Memory B cell (primary cell): Measurements from ENCODE around the gene JAM2.

Experiments
- ATAC-seq: fragments of 150-1000 bp; cut with Tn5 transposase; 2 replicates; pipeline ENCODE4 v1.10.0; 2021; ENCODE audit warnings: low read depth, mild to moderate bottlenecking, moderate library complexity
- DNase-seq, 2 donors: peaks; one replicate each; pipeline ENCODE4 v3.0.0; 2022; ENCODE audit warnings: low spot score in 2 of 2
- H3K27ac Mint-ChIP-seq: one replicate; pipeline ENCODE4 v1.8.0; 2022; ENCODE audit warnings: mild to moderate bottlenecking, moderate library complexity, mixed read lengths
- H3K27me3 Mint-ChIP-seq: one replicate; pipeline ENCODE4 v1.8.0; 2022; ENCODE audit warnings: mixed read lengths
- H3K36me3 Mint-ChIP-seq: one replicate; pipeline ENCODE4 v1.8.0; 2022; ENCODE audit warnings: mild to moderate bottlenecking, mixed read lengths
- H3K4me1 Mint-ChIP-seq: one replicate; pipeline ENCODE4 v1.8.0; 2022; ENCODE audit warnings: mixed read lengths
- H3K4me3 Mint-ChIP-seq: one replicate; pipeline ENCODE4 v1.8.0; 2022; ENCODE audit warnings: mild to moderate bottlenecking, moderate library complexity, mixed read lengths
- H3K9me3 Mint-ChIP-seq: one replicate; pipeline ENCODE4 v1.8.0; 2022; ENCODE audit warnings: mixed read lengths

The JAM2 gene

GRCh38 chr21:25756190-25756932, 117.3 kb downstream of the JAM2 start:
- Mint-ChIP-seq H3K4me3 (no peak overlapping the region), H3K27ac (peak overlapping the region; percentile 72), H3K4me1 (peaks cover 9% of the 10 kb centered on the region), H3K36me3 (peaks cover 53% of the 10 kb centered on the region), H3K27me3 (no peaks in the 10 kb centered on the region), H3K9me3 (no peaks in the 10 kb centered on the region)
- no peak for DNase-seq
- no peak for ATAC-seq

- Mint-ChIP-seq H3K4me3 (no peak overlapping the region), H3K36me3 (peaks cover 49% of the 10 kb centered on the region), H3K4me1 (peaks cover 9% of the 10 kb centered on the region), H3K27me3 (no peaks in the 10 kb centered on the region), H3K27ac (no peak overlapping the region), H3K9me3 (no peaks in the 10 kb centered on the region)
- ATAC-seq (no peak), DNase-seq (no peak)
These were observed 118.5 kb downstream of the JAM2 start for GRCh38 chr21:25757531-25757930.

GRCh38 chr21:25759573-25759972, 120.5 kb downstream of the JAM2 start:
- no peak for ATAC-seq
- H3K4me1 Mint-ChIP-seq: peaks cover 9% of the 10 kb centered on the region
- no peak overlapping the region for H3K4me3 Mint-ChIP-seq
- peak overlapping the region; percentile 24 for H3K27ac Mint-ChIP-seq
- no peak for DNase-seq
- H3K27me3 Mint-ChIP-seq: no peaks in the 10 kb centered on the region
- H3K36me3 Mint-ChIP-seq: peaks cover 42% of the 10 kb centered on the region
- no peaks in the 10 kb centered on the region for H3K9me3 Mint-ChIP-seq

DNA sequence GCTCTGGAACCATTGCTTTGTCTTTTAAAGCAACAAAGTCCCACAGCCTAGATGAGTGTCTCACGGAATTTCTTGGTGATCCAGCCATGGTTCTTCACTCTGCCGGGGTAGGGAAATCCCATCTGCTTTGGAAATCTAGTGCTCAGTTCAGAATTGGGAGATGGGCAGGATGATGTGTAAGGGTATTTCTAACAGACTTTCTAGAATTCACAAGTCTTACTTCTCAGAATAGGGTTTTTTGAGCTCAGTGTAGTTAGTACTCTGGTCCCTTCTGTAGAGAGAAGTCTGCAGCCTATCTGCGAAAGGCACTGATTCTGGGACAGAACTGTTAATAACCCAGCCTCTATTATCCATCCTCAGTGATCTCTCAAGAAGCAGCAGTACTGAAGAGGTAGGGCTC, 121.0 kb downstream of the JAM2 start:
- Mint-ChIP-seq H3K9me3 (no peaks in the 10 kb centered on the region), H3K27me3 (no peaks in the 10 kb centered on the region), H3K4me1 (peaks cover 9% of the 10 kb centered on the region), H3K27ac (peak overlapping the region; percentile 24), H3K4me3 (no peak overlapping the region), H3K36me3 (peaks cover 41% of the 10 kb centered on the region)
- ATAC-seq: no peak
- DNase-seq: no peak

- Mint-ChIP-seq H3K27me3 (no peaks in the 10 kb centered on the region), H3K4me3 (no peak overlapping the region), H3K9me3 (no peaks in the 10 kb centered on the region), H3K27ac (no peak overlapping the region), H3K36me3 (peaks cover 44% of the 10 kb centered on the region), H3K4me1 (peaks cover 8% of the 10 kb centered on the region)
- ATAC-seq (no peak), DNase-seq (no peak)
These were observed 121.6 kb downstream of the JAM2 start for GRCh38 chr21:25760677-25761076.

- no peak overlapping the region for H3K4me3 Mint-ChIP-seq
These were observed 125.0 kb downstream of the JAM2 start for GRCh38 chr21:25764065-25764464.

More at GRCh38 chr21:25764065-25764464, 125.0 kb downstream of the JAM2 start:
- DNase-seq: no peak
- ATAC-seq: no peak
- no peaks in the 10 kb centered on the region for H3K9me3 Mint-ChIP-seq
- H3K27ac Mint-ChIP-seq: no peak overlapping the region
- H3K4me1 Mint-ChIP-seq: no peaks in the 10 kb centered on the region
- H3K27me3 Mint-ChIP-seq: no peaks in the 10 kb centered on the region
- H3K36me3 Mint-ChIP-seq: peaks cover 38% of the 10 kb centered on the region
